HG02885 (cell line): Measurements from ENCODE around the gene TLR9.
"Not testable (repeated sequence)": the region's sequence is repeated elsewhere in the genome, so short reads cannot be mapped to it uniquely, and the experiment has no call there.

Experiments
- ATAC-seq: cut with Tn5 transposase; IDR thresholded peaks from one replicate; pipeline ENCODE4 v1.9.1; 2021; ENCODE audit warnings: mild to moderate bottlenecking; ENCODE audit not compliant: unreplicated experiment, poor library complexity

Gene TLR9

GRCh38 chr3:52181543-52181942, 43.9 kb downstream of the TLR9 start:
- no peak for ATAC-seq

DNA sequence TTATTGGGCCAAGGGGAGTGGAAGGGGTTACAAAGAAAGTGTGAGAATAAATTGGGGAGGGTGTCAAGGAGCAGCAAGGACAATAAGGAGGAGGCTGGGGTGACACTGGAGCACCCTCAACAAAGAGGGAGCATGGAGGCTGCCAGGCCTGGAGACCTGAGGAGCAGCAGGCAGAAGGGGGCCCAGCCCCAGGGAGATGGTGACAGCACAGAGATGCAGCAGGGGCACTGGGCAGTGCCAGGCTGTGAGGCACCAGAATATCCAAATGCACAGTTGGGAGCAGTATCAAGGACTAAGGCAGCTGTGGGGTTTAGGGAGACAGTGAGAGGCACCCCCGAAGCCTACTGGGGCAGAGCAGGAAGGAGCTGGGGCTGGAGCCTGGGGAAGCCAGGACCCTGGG, 46.9 kb downstream of the TLR9 start:
- ATAC-seq = no peak

DNA sequence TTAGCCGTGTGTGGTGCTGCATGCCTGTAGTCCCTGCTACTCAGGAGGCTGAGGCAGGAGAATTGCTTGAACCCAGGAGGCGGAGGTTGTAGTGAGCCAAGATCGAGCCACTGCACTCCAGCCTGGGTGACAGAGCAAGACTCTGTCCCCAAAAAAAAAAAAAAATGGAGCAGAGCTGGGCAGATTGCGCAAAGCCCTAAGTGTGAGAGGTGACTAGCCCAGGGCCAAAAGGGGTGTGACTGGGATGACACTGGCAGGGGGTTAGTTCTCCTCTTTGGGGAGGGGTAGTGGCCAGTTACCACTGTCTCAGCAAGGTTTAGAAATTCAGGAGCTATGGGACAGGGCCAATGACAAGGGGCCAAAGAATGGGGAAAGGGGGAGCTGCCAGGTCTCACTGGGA, 47.3 kb downstream of the TLR9 start:
- ATAC-seq = not testable (repeated sequence)

- ATAC-seq = no peak
Observed at GRCh38 chr3:52177701-52178042, 47.8 kb downstream of the TLR9 start.

GRCh38 chr3:52176951-52177700, 48.3 kb downstream of the TLR9 start:
- ATAC-seq = no peak

DNA sequence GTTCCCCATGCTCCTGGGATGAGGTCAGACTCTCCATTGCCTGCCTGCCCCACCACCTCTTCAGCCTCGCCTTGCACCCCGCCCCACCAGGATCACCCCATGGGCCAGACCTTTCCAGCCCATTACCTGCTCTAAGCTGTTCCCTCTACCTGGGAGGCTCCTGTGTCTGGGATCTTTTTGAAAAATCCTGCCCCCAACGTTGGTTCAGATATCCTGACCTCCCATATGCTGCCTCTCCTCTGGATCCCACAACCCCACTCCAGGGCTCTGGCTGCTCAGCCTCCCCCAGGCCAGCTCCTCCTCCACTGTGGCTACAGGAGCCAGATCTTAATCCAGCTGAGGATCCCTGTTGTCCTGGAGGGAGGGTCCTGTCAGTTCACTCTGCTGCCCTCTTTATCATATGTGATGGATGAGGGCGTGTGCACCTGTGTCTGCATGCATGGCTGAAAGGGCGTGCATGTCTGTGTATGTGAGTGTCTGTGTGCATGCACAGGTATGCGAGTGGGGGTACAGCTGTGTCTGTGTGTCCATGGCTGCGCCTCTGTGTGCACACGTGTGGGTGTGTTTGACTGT, 49.2 kb downstream of the TLR9 start:
- ATAC-seq = no peak

DNA sequence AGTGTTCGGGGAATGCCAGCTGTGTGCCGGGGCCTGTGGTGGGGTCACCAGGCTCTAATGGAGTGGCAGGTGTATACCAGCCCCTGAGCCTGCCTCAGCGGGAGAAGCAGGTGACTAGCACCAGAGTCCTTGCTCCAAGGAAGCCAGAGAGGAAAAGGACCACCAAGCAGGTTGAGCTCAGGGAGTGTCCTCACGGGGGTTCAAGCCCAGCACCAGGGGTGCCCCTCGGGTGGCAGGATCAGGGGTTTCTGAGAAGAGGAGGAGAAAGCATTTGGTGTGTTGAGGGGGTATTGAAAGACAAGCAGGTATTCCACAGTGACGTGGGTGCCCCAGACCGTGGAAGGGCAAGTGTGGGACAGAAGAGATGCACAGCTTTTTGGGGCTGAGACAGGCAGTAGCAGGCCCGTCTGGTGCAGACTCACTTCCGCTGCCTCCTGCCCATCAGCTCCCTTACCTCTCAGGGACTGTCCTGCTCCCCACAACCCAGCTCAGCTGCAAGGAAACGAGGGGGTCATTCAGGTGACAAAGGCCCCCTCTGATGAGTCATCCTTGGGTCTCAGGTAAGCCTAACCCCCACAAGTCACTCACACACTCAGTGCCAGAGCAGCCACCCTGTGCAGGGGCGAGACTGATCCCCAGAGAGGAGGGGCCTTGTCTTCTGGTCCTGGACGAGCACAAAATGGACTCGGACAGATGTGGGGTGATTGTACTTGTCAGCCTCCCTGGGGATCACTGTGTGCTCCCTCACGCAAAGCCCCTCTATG, 49.8 kb downstream of the TLR9 start:
- no peak for ATAC-seq

DNA sequence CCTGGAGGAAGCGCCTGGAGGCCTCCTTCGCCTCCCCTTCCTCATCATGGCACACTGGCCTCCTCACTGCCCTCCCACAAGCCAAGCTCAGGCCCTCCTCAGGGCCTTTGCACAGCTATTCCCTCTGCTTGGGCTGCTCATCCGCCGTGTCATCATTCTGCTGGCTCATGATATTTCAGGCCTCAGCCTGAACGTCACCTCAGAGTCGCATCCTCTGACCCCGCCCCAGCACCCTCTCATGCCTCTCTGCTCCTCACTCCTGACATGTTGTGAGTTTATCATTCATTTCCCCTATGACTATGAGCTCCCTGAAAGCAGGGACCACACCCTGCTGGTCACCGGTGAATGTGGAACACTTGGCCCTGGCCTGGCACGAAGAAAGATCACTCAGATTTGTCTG, 50.5 kb downstream of the TLR9 start:
- ATAC-seq = no peak

- ATAC-seq = no peak
Observed at GRCh38 chr3:52173101-52173500, 52.3 kb downstream of the TLR9 start.

DNA sequence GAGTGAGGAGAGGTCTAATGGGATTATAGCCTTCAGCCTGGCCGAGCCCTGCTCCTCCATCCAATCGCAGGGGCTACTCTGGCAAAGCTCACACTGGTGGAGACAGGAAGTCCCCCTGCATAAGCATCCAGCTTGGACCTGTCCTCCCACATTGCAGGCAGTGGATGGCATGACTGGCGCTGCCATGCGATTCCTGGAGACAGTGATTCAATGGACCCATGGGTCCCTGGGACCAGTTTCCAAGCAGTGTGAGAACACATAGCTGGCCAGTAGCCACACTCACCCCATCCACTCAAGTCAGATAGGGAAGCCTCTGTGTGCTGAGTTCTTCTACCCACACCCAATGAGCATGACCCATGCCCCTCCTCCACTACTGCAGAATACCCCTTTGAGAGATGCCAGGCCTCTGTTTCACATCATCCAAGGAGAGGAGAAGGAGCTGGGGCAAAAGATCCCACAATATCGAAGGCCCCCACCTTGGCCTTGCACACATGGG, 53.1 kb downstream of the TLR9 start:
- ATAC-seq = no peak

- no peak for ATAC-seq
Observed at GRCh38 chr3:52171514-52172261, 53.8 kb downstream of the TLR9 start.
